ENCODE measurements around the gene HSPB3.

DNA sequence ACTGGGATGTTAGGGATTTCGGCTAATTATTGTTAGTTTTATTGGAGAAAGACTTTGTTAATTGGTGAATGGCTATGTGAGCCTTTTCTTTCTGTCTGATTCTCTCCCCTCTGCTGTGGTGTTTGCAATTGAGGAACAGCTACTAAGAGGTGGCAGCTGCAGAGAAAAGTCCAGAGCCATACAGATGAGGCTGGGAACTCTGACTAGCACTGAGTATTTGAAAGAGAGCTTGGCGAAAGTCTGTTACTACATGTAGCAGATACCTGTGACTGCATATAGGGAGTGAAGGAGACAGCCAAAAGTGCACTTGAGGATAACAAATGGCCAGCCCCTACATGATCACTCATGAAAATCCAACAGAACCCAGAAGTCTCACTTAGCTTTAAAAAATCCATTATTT lies 44.3 kb upstream of the HSPB3 start:
- TF ChIP-seq, protein P1, sequence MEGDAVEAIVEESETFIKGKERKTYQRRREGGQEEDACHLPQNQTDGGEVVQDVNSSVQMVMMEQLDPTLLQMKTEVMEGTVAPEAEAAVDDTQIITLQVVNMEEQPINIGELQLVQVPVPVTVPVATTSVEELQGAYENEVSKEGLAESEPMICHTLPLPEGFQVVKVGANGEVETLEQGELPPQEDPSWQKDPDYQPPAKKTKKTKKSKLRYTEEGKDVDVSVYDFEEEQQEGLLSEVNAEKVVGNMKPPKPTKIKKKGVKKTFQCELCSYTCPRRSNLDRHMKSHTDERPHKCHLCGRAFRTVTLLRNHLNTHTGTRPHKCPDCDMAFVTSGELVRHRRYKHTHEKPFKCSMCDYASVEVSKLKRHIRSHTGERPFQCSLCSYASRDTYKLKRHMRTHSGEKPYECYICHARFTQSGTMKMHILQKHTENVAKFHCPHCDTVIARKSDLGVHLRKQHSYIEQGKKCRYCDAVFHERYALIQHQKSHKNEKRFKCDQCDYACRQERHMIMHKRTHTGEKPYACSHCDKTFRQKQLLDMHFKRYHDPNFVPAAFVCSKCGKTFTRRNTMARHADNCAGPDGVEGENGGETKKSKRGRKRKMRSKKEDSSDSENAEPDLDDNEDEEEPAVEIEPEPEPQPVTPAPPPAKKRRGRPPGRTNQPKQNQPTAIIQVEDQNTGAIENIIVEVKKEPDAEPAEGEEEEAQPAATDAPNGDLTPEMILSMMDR (IDR thresholded peaks at IDR 0.05), result no peak
- TF ChIP-seq POLR2A (IDR thresholded peaks at IDR 0.05), result no peak

Data from gastroesophageal sphincter (tissue), 3 donors.